ENCODE measurements around the gene CACNG8. TPM values are rescaled to one million over a fixed set of nuclear protein-coding genes. Genes with fewer than 3 reads are reported as not detected.
"Not testable (repeated sequence)": the region's sequence is repeated elsewhere in the genome, so short reads cannot be mapped to it uniquely, and the experiment has no call there.

Gene CACNG8
- total RNA-seq, 1 donor from 2014 or later = 3.2 TPM

DNA sequence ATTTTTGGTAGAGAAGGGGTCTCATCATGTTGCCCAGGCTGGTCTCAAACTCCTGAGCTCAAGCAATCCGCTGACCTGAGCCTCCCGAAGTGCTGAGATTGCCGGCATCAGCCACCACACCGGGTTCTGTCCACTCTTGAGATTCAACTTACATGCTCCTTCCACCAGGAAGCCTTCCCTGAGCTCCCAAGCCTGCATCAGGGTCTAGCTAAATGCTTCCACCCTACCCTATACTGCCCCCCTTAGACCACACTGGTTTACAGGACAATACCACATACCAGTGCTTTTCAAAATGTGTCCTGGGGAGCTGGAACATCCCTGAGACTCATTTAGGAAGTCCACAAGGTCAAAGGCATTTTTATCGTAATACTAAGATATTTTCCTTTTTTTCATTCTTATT lies 15.1 kb upstream of the CACNG8 start:
- no peak overlapping the region for H3K27ac Mint-ChIP-seq (ENCODE audit: unreplicated experiment)

DNA sequence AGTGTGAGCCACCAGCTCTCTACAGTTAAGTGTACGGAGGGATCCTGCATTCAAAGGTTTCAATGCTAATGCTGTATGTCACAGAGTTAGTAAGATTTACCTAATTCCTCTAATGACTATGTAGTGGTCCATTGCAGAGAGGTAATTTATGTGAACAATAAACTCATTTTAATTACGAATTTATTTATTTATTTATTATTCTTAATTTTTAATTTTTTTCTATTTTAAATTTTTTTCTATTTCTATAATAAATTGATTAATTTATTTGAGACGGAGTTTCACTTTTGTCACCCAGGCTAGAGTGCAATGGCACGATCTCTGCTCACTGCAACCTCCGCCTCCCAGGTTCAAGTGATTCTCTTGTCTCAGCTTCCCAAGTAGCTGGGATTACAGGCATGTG lies 14.1 kb upstream of the CACNG8 start:
- H4K20me1 ChIP-seq (ENCODE audit: insufficient read depth, low read length); DNase-seq (ENCODE audit: low read depth); H3K79me2 ChIP-seq (ENCODE audit: insufficient read depth, low read length); H3K36me3 ChIP-seq (ENCODE audit: insufficient read depth, low read length); H3K36me3 Mint-ChIP-seq (ENCODE audit: low read depth, unreplicated experiment); H3K27ac Mint-ChIP-seq (ENCODE audit: unreplicated experiment); H3K27ac ChIP-seq (ENCODE audit: low read depth, low read length); H3K4me3 Mint-ChIP-seq (ENCODE audit: unreplicated experiment); H3K4me1 ChIP-seq (ENCODE audit: insufficient read depth, low read length); H3K4me3 ChIP-seq (ENCODE audit: insufficient read depth, low read depth, low read length); H3K4me2 ChIP-seq (ENCODE audit: low read length); FAIRE-seq; H3K4me1 Mint-ChIP-seq (ENCODE audit: low read depth, unreplicated experiment); H2AFZ ChIP-seq (ENCODE audit: low read depth, low read length); H3K9ac ChIP-seq (ENCODE audit: low read length); H3K27me3 ChIP-seq (ENCODE audit: insufficient read depth, low read length); H3K9me3 Mint-ChIP-seq (ENCODE audit: unreplicated experiment); H3K9me3 ChIP-seq (ENCODE audit: insufficient read depth, low read depth, low read length): not testable (repeated sequence)
- peaks cover 28% of the 10 kb centered on the region for H3K27me3 Mint-ChIP-seq (ENCODE audit: low read depth, unreplicated experiment)

More for the DNA sequence above, 15.1 kb upstream of the CACNG8 start:
- peaks cover 8% of the 10 kb centered on the region for H3K27me3 ChIP-seq (ENCODE audit: insufficient read depth, low read length)
- no peaks in the 10 kb centered on the region for H3K79me2 ChIP-seq (ENCODE audit: insufficient read depth, low read length)
- no peaks in the 10 kb centered on the region for H3K4me1 ChIP-seq (ENCODE audit: insufficient read depth, low read length)
- no peaks in the 10 kb centered on the region for H3K9me3 Mint-ChIP-seq (ENCODE audit: unreplicated experiment)
- H2AFZ ChIP-seq (ENCODE audit: low read depth, low read length) = no peak overlapping the region
- FAIRE-seq = no peak
- no peak overlapping the region for H3K9ac ChIP-seq (ENCODE audit: low read length)
- H3K9me3 ChIP-seq (ENCODE audit: insufficient read depth, low read depth, low read length) = no peaks in the 10 kb centered on the region
- no peaks in the 10 kb centered on the region for H3K4me1 Mint-ChIP-seq (ENCODE audit: low read depth, unreplicated experiment)
- no peaks in the 10 kb centered on the region for H4K20me1 ChIP-seq (ENCODE audit: insufficient read depth, low read length)
- no peak overlapping the region for H3K4me3 Mint-ChIP-seq (ENCODE audit: unreplicated experiment)
- H3K4me2 ChIP-seq (ENCODE audit: low read length) = no peak overlapping the region
- no peak for TF ChIP-seq EZH2 (IDR thresholded peaks at IDR 0.05; ENCODE audit: insufficient read depth, low read length)
- TF ChIP-seq, protein P1, sequence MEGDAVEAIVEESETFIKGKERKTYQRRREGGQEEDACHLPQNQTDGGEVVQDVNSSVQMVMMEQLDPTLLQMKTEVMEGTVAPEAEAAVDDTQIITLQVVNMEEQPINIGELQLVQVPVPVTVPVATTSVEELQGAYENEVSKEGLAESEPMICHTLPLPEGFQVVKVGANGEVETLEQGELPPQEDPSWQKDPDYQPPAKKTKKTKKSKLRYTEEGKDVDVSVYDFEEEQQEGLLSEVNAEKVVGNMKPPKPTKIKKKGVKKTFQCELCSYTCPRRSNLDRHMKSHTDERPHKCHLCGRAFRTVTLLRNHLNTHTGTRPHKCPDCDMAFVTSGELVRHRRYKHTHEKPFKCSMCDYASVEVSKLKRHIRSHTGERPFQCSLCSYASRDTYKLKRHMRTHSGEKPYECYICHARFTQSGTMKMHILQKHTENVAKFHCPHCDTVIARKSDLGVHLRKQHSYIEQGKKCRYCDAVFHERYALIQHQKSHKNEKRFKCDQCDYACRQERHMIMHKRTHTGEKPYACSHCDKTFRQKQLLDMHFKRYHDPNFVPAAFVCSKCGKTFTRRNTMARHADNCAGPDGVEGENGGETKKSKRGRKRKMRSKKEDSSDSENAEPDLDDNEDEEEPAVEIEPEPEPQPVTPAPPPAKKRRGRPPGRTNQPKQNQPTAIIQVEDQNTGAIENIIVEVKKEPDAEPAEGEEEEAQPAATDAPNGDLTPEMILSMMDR (IDR thresholded peaks at IDR 0.05; ENCODE audit: insufficient read depth, low read depth, low read length) = no peak
- H3K4me3 ChIP-seq (ENCODE audit: insufficient read depth, low read depth, low read length) = no peak overlapping the region
- H3K36me3 ChIP-seq (ENCODE audit: insufficient read depth, low read length) = no peaks in the 10 kb centered on the region
- DNase-seq (ENCODE audit: low read depth) = no peak
- H3K36me3 Mint-ChIP-seq (ENCODE audit: low read depth, unreplicated experiment) = peaks cover 2% of the 10 kb centered on the region
- H3K27me3 Mint-ChIP-seq (ENCODE audit: low read depth, unreplicated experiment) = peaks cover 33% of the 10 kb centered on the region
- H3K27ac ChIP-seq (ENCODE audit: low read depth, low read length) = no peak overlapping the region

DNA sequence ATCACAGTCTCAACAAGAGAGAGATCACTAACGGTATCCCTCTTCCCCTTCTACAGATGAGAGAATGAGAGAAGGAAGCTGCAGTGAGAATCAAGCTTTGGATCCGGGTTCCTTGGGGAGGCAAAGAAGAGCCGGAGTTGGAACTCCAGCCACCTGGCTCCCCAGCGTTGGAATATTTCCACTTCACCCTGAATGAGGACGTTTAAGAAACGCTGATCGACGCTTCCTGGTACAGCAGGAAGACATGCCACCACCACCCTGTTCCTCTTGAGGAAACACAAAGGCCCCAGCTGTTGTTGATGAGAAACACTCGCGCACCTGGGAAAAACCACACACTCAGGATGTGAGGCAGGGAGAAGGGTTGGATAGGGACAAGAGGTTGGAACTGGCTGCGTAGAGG lies 11.3 kb upstream of the CACNG8 start:
- Histone ChIP-seq H4K20me1 (ENCODE audit: insufficient read depth, low read length) (no peaks in the 10 kb centered on the region), H3K9me3 (ENCODE audit: insufficient read depth, low read depth, low read length) (no peaks in the 10 kb centered on the region), H3K27ac (ENCODE audit: low read depth, low read length) (no peak overlapping the region), H3K27me3 (ENCODE audit: insufficient read depth, low read length) (no peaks in the 10 kb centered on the region), H3K36me3 (ENCODE audit: insufficient read depth, low read length) (no peaks in the 10 kb centered on the region), H3K79me2 (ENCODE audit: insufficient read depth, low read length) (no peaks in the 10 kb centered on the region), H3K4me3 (ENCODE audit: insufficient read depth, low read depth, low read length) (no peak overlapping the region), H3K9ac (ENCODE audit: low read length) (no peak overlapping the region), H3K4me1 (ENCODE audit: insufficient read depth, low read length) (no peaks in the 10 kb centered on the region), H2AFZ (ENCODE audit: low read depth, low read length) (no peak overlapping the region), H3K4me2 (ENCODE audit: low read length) (no peak overlapping the region)
- H3K4me3 Mint-ChIP-seq (ENCODE audit: unreplicated experiment) = no peak overlapping the region
- H3K4me1 Mint-ChIP-seq (ENCODE audit: low read depth, unreplicated experiment) = no peaks in the 10 kb centered on the region
- peaks cover 13% of the 10 kb centered on the region for H3K27me3 Mint-ChIP-seq (ENCODE audit: low read depth, unreplicated experiment)
- DNase-seq (ENCODE audit: low read depth) = no peak
- no peak overlapping the region for H3K27ac Mint-ChIP-seq (ENCODE audit: unreplicated experiment)
- H3K36me3 Mint-ChIP-seq (ENCODE audit: low read depth, unreplicated experiment) = no peaks in the 10 kb centered on the region
- FAIRE-seq = no peak
- no peaks in the 10 kb centered on the region for H3K9me3 Mint-ChIP-seq (ENCODE audit: unreplicated experiment)
- no peak for TF ChIP-seq EZH2 (IDR thresholded peaks at IDR 0.05; ENCODE audit: insufficient read depth, low read length)
- TF ChIP-seq, protein P1 (IDR thresholded peaks at IDR 0.05; ENCODE audit: insufficient read depth, low read depth, low read length) = no peak
